GM12878 (cell line): Measurements from ENCODE around the gene IDH3G. TPM values are rescaled to one million over a fixed set of nuclear protein-coding genes. Genes with fewer than 3 reads are reported as not detected.

ENCODE experiments used
- ATAC-seq: fragments of 200-7000 bp; cut with Tn5 transposase; 3 replicates; pipeline ENCODE4 v1.9.1; 2020; ENCODE audit warnings: mild to moderate bottlenecking, moderate library complexity
- BruUV-seq: library from RNA; stranded (reverse); fragments of 400-500 nt; replicated peaks from 2 replicates; lab custom pipeline; 2021; lab: Mats Ljungman, UMichigan
- CTCF ChIA-PET: fragments of 300-600 bp; sonication (Branson Sonifier 250); formaldehyde crosslinking; extraction: SDS; loops from one replicate; lab custom pipeline; 2021; ENCODE audit warnings: inconsistent platforms; lab: Yijun Ruan, JAX
- POLR2A ChIA-PET: fragments of 350-600 bp; formaldehyde crosslinking; extraction: SDS; loops from one replicate; lab custom pipeline; 2021; ENCODE audit warnings: inconsistent platforms; lab: Charles Lee
- RAD21 ChIA-PET: fragments of 300-600 bp; sonication (Branson Sonifier 250); formaldehyde crosslinking; loops from one replicate; lab custom pipeline; 2023; ENCODE audit warnings: antibody characterized with exemption; ENCODE audit not compliant: unreplicated experiment; lab: Charles Lee
- SMC1A ChIA-PET: fragments of 300-600 bp; sonication (Branson Sonifier 250); formaldehyde crosslinking; loops from one replicate; lab custom pipeline; 2023; ENCODE audit not compliant: unreplicated experiment, uncharacterized antibody; lab: Charles Lee
- DNase-seq: peaks from one replicate; pipeline ENCODE4 v3.0.0-alpha.2; 2011; ENCODE audit warnings: low read depth, low spot score
- FAIRE-seq: peaks from 3 replicates; lab custom pipeline; 2011; peaks lifted over from hg19 to GRCh38; lab: Jason Lieb, UNC
- H2AFZ ChIP-seq: 2 replicates; pipeline ENCODE4 v1.6.0; 2011; ENCODE audit warnings: low read depth, low read length, control low read depth; ENCODE audit not compliant: control insufficient read depth
- H3K27ac ChIP-seq: 2 replicates; pipeline ENCODE4 v1.5.1; 2011; ENCODE audit warnings: control low read depth; ENCODE audit not compliant: control insufficient read depth, insufficient read depth
- H3K27me3 ChIP-seq, 2 experiments: replicated peaks in 1 of 2; 2 replicates each; pipeline versions ENCODE4 v1.6.0 to v1.6.1; 2011; ENCODE audit warnings: low read length in 1 of 2; ENCODE audit not compliant: control insufficient read depth in 2 of 2, insufficient read depth in 2 of 2
- H3K36me3 ChIP-seq, 2 experiments: 2 replicates each; pipeline ENCODE4 v1.5.1; 2011; ENCODE audit warnings: low read length in 1 of 2; ENCODE audit not compliant: control insufficient read depth in 2 of 2, insufficient read depth in 2 of 2
- H3K4me1 ChIP-seq: 2 replicates; pipeline ENCODE4 v1.6.1; 2011; ENCODE audit warnings: mild to moderate bottlenecking, low read length, moderate library complexity, mixed read lengths; ENCODE audit not compliant: control insufficient read depth, insufficient read depth
- H3K4me2 ChIP-seq: 2 replicates; pipeline ENCODE4 v1.6.0; 2011; ENCODE audit warnings: control low read depth; ENCODE audit not compliant: control insufficient read depth, insufficient read depth
- H3K4me3 ChIP-seq: fragments of 200-600 bp; sonication (generic); 2 replicates; pipeline ENCODE4 v1.5.1; 2016
- H3K79me2 ChIP-seq: 2 replicates; pipeline ENCODE4 v1.6.0; 2011; ENCODE audit warnings: low read length; ENCODE audit not compliant: control insufficient read depth, insufficient read depth
- H3K9ac ChIP-seq: 2 replicates; pipeline ENCODE4 v1.8.0; 2011; ENCODE audit warnings: low read length, control low read depth, mixed read lengths; ENCODE audit not compliant: control insufficient read depth, insufficient read depth
- H3K9me3 ChIP-seq: replicated peaks from 3 replicates; pipeline ENCODE4 v1.5.1; 2011; ENCODE audit warnings: mild to moderate bottlenecking, low read length; ENCODE audit not compliant: control insufficient read depth, insufficient read depth
- H4K20me1 ChIP-seq: 2 replicates; pipeline ENCODE4 v1.6.0; 2011; ENCODE audit not compliant: control insufficient read depth, insufficient read depth
- EP300 ChIP-seq, 2 experiments: fragments of 150-350 bp in 1 of 2; IDR thresholded peaks; 2 replicates each; pipeline ENCODE4 v1.6.1; 2011 to 2012; ENCODE audit warnings: low read depth in 2 of 2, low read length in 2 of 2, borderline replicate concordance in 1 of 2, improper control_type of control experiment in 1 of 2, inconsistent platforms in 1 of 2; ENCODE audit not compliant: control insufficient read depth in 1 of 2
- HDAC6 ChIP-seq: fragments of 200-600 bp; sonication (generic); IDR thresholded peaks from one replicate; pipeline ENCODE4 v1.8.0; 2017; ENCODE audit warnings: antibody characterized with exemption; ENCODE audit not compliant: unreplicated experiment
- IKZF2 ChIP-seq, 2 experiments: fragments of 450-650 bp; IDR thresholded peaks; 2 replicates each; pipeline ENCODE4 v1.6.1; 2017; ENCODE audit warnings: mild to moderate bottlenecking in 2 of 2, moderate library complexity in 2 of 2
- IRF4 ChIP-seq: IDR thresholded peaks from 2 replicates; pipeline ENCODE4 v1.6.1; 2011; ENCODE audit warnings: low read depth, low read length
- MTA3 ChIP-seq: IDR thresholded peaks from 2 replicates; pipeline ENCODE4 v1.6.1; 2012; ENCODE audit warnings: low read length, inconsistent platforms, borderline replicate concordance
- MXI1 ChIP-seq: fragments of 150-350 bp; IDR thresholded peaks from 2 replicates; pipeline ENCODE4 v1.6.1; 2011; ENCODE audit warnings: low read depth, mild to moderate bottlenecking, inconsistent platforms, low read length, improper control_type of control experiment
- PAX5 ChIP-seq: IDR thresholded peaks from 2 replicates; pipeline ENCODE4 v1.6.1; 2011; ENCODE audit warnings: low read depth, low read length, borderline replicate concordance
- RCOR1 ChIP-seq: conservative IDR thresholded peaks from 2 replicates; pipeline ENCODE4 v1.6.1; 2012; ENCODE audit warnings: low read depth, low read length, improper control_type of control experiment
- RELA ChIP-seq: fragments of 450-650 bp; IDR thresholded peaks from 2 replicates; pipeline ENCODE4 v1.8.0; 2014; ENCODE audit warnings: borderline replicate concordance; ENCODE audit not compliant: partially characterized antibody
- SUZ12 ChIP-seq: fragments of 200-600 bp; sonication (generic); IDR thresholded peaks from one replicate; pipeline ENCODE4 v1.6.1; 2018; ENCODE audit warnings: antibody characterized with exemption, mild to moderate bottlenecking; ENCODE audit not compliant: unreplicated experiment
- TARDBP ChIP-seq: IDR thresholded peaks from 2 replicates; pipeline ENCODE4 v1.6.1; 2016; ENCODE audit warnings: borderline replicate concordance
- ZNF687 ChIP-seq: fragments of 450-650 bp; IDR thresholded peaks from 2 replicates; pipeline ENCODE4 v1.6.1; 2017; ENCODE audit warnings: mild to moderate bottlenecking, moderate library complexity
- ZZZ3 ChIP-seq: IDR thresholded peaks from 2 replicates; pipeline ENCODE4 v1.6.1; 2011; ENCODE audit warnings: low read depth; ENCODE audit not compliant: control insufficient read depth, insufficient read length
- WGBS: methylation state at CpG from one replicate; pipeline ENCODE4 v1.1.6; 2016; ENCODE audit warnings: low lambda C conversion rate; ENCODE audit not compliant: insufficient replicate concordance, insufficient coverage; ENCODE audit errors: missing lambda C conversion rate; 5-methylcytosine and 5-hydroxymethylcytosine counted together
- in situ Hi-C: fragments of 300-500 bp; cut with MboI; formaldehyde crosslinking; loops from 9 replicates; pipeline ENCODE4 v1.14.3; 2018; ENCODE audit warnings: mixed read lengths
- intact Hi-C: fragments of 100-400 bp; cut with micrococcal nuclease; formaldehyde crosslinking; loops from one replicate; pipeline ENCODE4 v1.14.2; 2022; ENCODE audit not compliant: unreplicated experiment
- polyA plus RNA-seq, 11 experiments: library from polyadenylated mRNA; depleted of rRNA in 4 of 11; unstranded in 6 of 11; stranded (reverse) in 5 of 11; fragments of >200 nt; fragmentation: Nextera tagmentation in 4 of 11; fragmentation: Illumina TruSeq in 1 of 11; extraction: Ambion mirVana in 4 of 11; extraction: Trizol in 1 of 11; gene quantifications; 1 replicate in 1 of 11; 2 replicates in 10 of 11; pipeline versions ENCODE4 v1.2.1 to v1.2.3, GENCODE V29; 2011 to 2016; ENCODE audit warnings: inconsistent platforms in 2 of 11, missing spikeins in 2 of 11, low read depth in 1 of 11
- total RNA-seq, 4 experiments: library from RNA; depleted of rRNA in 3 of 4; stranded (reverse); fragments of >200 nt in 3 of 4; fragmentation: Illumina TruSeq in 1 of 4; extraction: Trizol in 1 of 4; gene quantifications; 2 replicates each; pipeline versions ENCODE4 v1.2.1 to v1.2.3, GENCODE V29; 2013 to 2021

Gene IDH3G
- total and polyA plus RNA-seq, 10 of the 15 experiments (the other 5 are each of a cell fraction or from before 2014, with no cell fraction given) = 26.3 to 102 (median 66.6) TPM

DNA sequence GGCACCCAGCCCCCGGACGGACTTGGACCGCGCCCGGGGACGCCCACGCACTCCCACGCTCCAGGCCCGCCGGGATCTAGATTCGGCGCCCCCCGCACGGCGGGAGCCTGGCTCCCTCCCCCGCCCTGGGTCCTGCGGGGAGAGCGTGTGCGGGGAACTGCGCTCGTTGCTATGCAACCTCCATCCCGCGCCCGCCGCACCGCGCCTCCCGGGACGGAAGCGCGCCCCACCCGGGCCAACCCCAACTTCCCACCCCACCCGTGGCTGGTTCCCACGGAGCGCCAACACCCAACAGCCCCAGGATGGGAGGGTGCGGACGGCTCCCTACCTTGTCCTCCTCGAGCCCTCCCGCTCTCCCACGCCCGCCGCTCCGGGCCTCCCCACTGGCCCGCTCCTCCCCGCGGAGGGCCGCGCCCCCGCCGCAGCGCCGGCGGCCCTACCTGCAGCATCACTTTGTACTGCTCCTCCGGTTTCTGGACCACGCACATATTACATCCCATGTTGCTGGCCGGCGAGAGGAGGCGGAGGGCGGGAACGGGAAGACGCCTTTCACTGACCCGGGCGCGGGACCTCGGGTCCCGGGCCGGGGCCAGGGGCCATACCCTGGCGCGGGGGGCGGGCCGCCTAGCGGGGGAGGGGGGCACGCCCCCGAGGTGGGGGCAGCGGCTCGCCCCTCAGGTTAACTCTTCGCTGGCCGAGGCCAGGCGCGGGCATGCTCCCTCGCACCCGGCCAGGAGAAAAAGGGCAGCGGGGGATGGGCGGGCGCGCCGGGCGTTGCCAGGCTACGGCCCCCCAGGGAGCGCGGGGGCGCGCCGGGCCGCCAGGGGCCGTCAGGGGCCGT lies 35.8 kb upstream of the IDH3G start, which contains the start of gene PDZD4:
TSS of gene PDZD4 (minus strand) at position 746 of the 841 bp plus-strand sequence. CDS start at position 500, 246 bp downstream.
- Histone ChIP-seq H2AFZ (no peak within 1 kb of the TSS), H3K79me2 (no peaks in the 10 kb centered on the region), H3K27me3 (no peaks in the 10 kb centered on the region; a peak in 1 of 4 replicates), H3K9ac (no peak within 1 kb of the TSS), H4K20me1 (no peaks in the 10 kb centered on the region), H3K27ac (no peak within 1 kb of the TSS), H3K4me2 (no peak within 1 kb of the TSS), H3K4me1 (no peaks in the 10 kb centered on the region), H3K36me3 (no peaks in the 10 kb centered on the region), H3K4me3 (no peak within 1 kb of the TSS), H3K9me3 (no peaks in the 10 kb centered on the region; the same call in 2 of the 3 replicates)
- ChIA-PET RAD21 (no interaction called here), CTCF (no interaction called here), SMC1A (no interaction called here), POLR2A (no interaction called here)
- no TSS peak for BruUV-seq
- DNase-seq = no peak
- TF ChIP-seq SUZ12 (peak; percentile 69), RCOR1 (no peak)
- WGBS = 45% methylated on average over 23 of the region's 97 CpGs
- in situ Hi-C loops (no loop called here), intact Hi-C loops (no loop called here)
- ATAC-seq = no peak
- no peak for FAIRE-seq

GRCh38 chrX:153829549-153829798 lies 35.3 kb upstream of the IDH3G start:
- Histone ChIP-seq H3K36me3 (no peaks in the 10 kb centered on the region), H3K4me3 (no peak overlapping the region), H3K9me3 (no peaks in the 10 kb centered on the region; the same call in 2 of the 3 replicates), H3K9ac (no peak overlapping the region), H3K27ac (no peak overlapping the region), H3K79me2 (no peaks in the 10 kb centered on the region), H3K4me1 (no peaks in the 10 kb centered on the region), H3K4me2 (no peak overlapping the region), H3K27me3 (no peaks in the 10 kb centered on the region; a peak in 1 of 4 replicates), H2AFZ (no peak overlapping the region), H4K20me1 (no peaks in the 10 kb centered on the region)
- no peak for ATAC-seq
- BruUV-seq = no TSS peak
- WGBS = 57% methylated on average over 10 of the region's 27 CpGs
- ChIA-PET CTCF (no interaction called here), SMC1A (no interaction called here), POLR2A (no interaction called here), RAD21 (no interaction called here)
- in situ Hi-C loops = no loop called here
- no peak for FAIRE-seq
- DNase-seq = no peak
- intact Hi-C loops = no loop called here
- no peak for TF ChIP-seq MTA3
- TF ChIP-seq IKZF2 (IDR thresholded peaks at IDR 0.05) = no peak
- TF ChIP-seq RELA = no peak
- TF ChIP-seq TARDBP = no peak
- no peak for TF ChIP-seq ZNF687
- TF ChIP-seq PAX5 = no peak
- TF ChIP-seq HDAC6 = no peak
- TF ChIP-seq MXI1 = no peak
- TF ChIP-seq EP300 (IDR thresholded peaks at IDR 0.05; ENCODE audit: borderline replicate concordance in 1 of 2, control insufficient read depth in 1 of 2, low read depth in 2 of 2, low read length in 2 of 2) = no peak
- no peak for TF ChIP-seq IRF4
- TF ChIP-seq ZZZ3 = no peak
